Measurements from ENCODE around the gene PRAMEF6.
"Not testable (repeated sequence)": the region's sequence is repeated elsewhere in the genome, so short reads cannot be mapped to it uniquely, and the experiment has no call there.

GRCh38 chr1:12947480-12947879 is at the start of gene PRAMEF6:
- TF ChIP-seq CTCF, POLR2A (IDR thresholded peaks at IDR 0.05): not testable (repeated sequence)

Measured in lower leg skin (tissue), 3 donors.